HepG2 (cell line): Measurements from ENCODE around the gene PIP4K2C. TPM values are rescaled to one million over a fixed set of nuclear protein-coding genes. Genes with fewer than 3 reads are reported as not detected.

ENCODE experiments used
- ATAC-seq: fragments of 200-7000 bp; cut with Tn5 transposase; 3 replicates; pipeline ENCODE4 v1.9.1; 2020; ENCODE audit warnings: mild to moderate bottlenecking, moderate library complexity
- BruUV-seq: library from RNA; stranded (reverse); fragments of 400-500 nt; replicated peaks from 2 replicates; lab custom pipeline; 2021; lab: Mats Ljungman, UMichigan
- CTCF ChIA-PET: fragments of 300-600 bp; formaldehyde crosslinking; extraction: SDS; loops from one replicate; lab custom pipeline; 2021; ENCODE audit warnings: low total read pairs, inconsistent platforms, low intra/inter-chr PET ratio; lab: Yijun Ruan, JAX
- POLR2A ChIA-PET: fragments of 350-600 bp; sonication (Branson Sonifier 250); formaldehyde crosslinking; loops from one replicate; lab custom pipeline; 2020; ENCODE audit warnings: antibody characterized with exemption, inconsistent platforms; lab: Yijun Ruan, JAX
- DNase-seq: peaks from one replicate; pipeline ENCODE4 v3.0.0-alpha.2; 2015; ENCODE audit warnings: low spot score
- FAIRE-seq: peaks from 3 replicates; lab custom pipeline; 2011; peaks lifted over from hg19 to GRCh38; lab: Jason Lieb, UNC
- H2AFZ ChIP-seq: one replicate; pipeline ENCODE4 v1.6.1; 2011; ENCODE audit warnings: low read length, inconsistent platforms
- H3K27ac ChIP-seq: fragments of 300-600 bp; 3 replicates; pipeline ENCODE4 v1.8.0; 2011; ENCODE audit warnings: mixed run types, mild to moderate bottlenecking, mixed read lengths, low read length, inconsistent platforms; ENCODE audit not compliant: insufficient read depth; ENCODE audit errors: extremely low read length
- H3K27me3 ChIP-seq, 2 experiments: fragments of 200-600 bp in 1 of 2; 2 replicates in 1 of 2; 3 replicates in 1 of 2; pipeline versions ENCODE4 v1.6.0 to v1.8.0; 2011; ENCODE audit warnings: low read length in 2 of 2, mild to moderate bottlenecking in 2 of 2, moderate library complexity in 2 of 2, inconsistent platforms in 1 of 2; ENCODE audit not compliant: insufficient read depth in 2 of 2, control insufficient read depth in 1 of 2
- H3K36me3 ChIP-seq, 2 experiments: fragments of 200-600 bp in 1 of 2; replicated peaks in 1 of 2; 2 replicates in 1 of 2; 3 replicates in 1 of 2; pipeline versions ENCODE4 v1.5.1 to v1.8.0; 2011; ENCODE audit warnings: low read length in 2 of 2, inconsistent platforms in 1 of 2; ENCODE audit not compliant: insufficient read depth in 2 of 2, control insufficient read depth in 1 of 2
- H3K4me1 ChIP-seq: 2 replicates; pipeline ENCODE4 v1.5.1; 2012; ENCODE audit warnings: low read length, inconsistent platforms; ENCODE audit not compliant: insufficient read depth
- H3K4me2 ChIP-seq: 2 replicates; pipeline ENCODE4 v1.6.0; 2011; ENCODE audit warnings: low read depth, low read length, inconsistent platforms
- H3K4me3 ChIP-seq, 3 experiments: fragments of 200-600 bp in 1 of 3; sonication (generic), shearing (Covaris generic) in 1 of 3; replicated peaks in 1 of 3; 2 replicates each; pipeline ENCODE4 v1.5.1; 2011 to 2016; ENCODE audit warnings: low read length in 3 of 3, inconsistent platforms in 2 of 3, low read depth in 2 of 3, mild to moderate bottlenecking in 2 of 3, control low read depth in 1 of 3, mixed read lengths in 1 of 3; ENCODE audit not compliant: insufficient read depth in 1 of 3
- H3K79me2 ChIP-seq: one replicate; pipeline ENCODE4 v1.6.1; 2011; ENCODE audit warnings: low read length, inconsistent platforms; ENCODE audit not compliant: insufficient read depth
- H3K9ac ChIP-seq: 2 replicates; pipeline ENCODE4 v1.6.0; 2011; ENCODE audit warnings: mild to moderate bottlenecking, low read depth, low read length, inconsistent platforms; ENCODE audit not compliant: insufficient read depth
- H3K9me3 ChIP-seq: 2 replicates; pipeline ENCODE4 v1.5.1; 2012; ENCODE audit warnings: mild to moderate bottlenecking, low read length
- H4K20me1 ChIP-seq: 2 replicates; pipeline ENCODE4 v1.6.0; 2011; ENCODE audit warnings: inconsistent platforms, mild to moderate bottlenecking, low read length, moderate library complexity; ENCODE audit not compliant: insufficient read depth
- ATAD3A ChIP-seq: sonication (generic); formaldehyde crosslinking; IDR thresholded peaks from 2 replicates; pipeline ENCODE4 v1.4.0; 2020; ENCODE audit warnings: missing genetic modification reagents
- ATF4 ChIP-seq, 2 experiments: fragments of 450-650 bp in 1 of 2; sonication (generic) in 1 of 2; formaldehyde crosslinking; IDR thresholded peaks; 2 replicates each; pipeline versions ENCODE4 v1.5.0 to v1.8.0; 2020 to 2022; ENCODE audit warnings: mild to moderate bottlenecking in 1 of 2, missing genetic modification reagents in 1 of 2
- CEBPG ChIP-seq: IDR thresholded peaks from 2 replicates; pipeline ENCODE4 v1.6.1; 2016
- ELF4 ChIP-seq: sonication (generic); formaldehyde crosslinking; IDR thresholded peaks from 2 replicates; pipeline ENCODE4 v1.5.0; 2020; ENCODE audit warnings: missing genetic modification reagents, mild to moderate bottlenecking, moderate library complexity, borderline replicate concordance
- FIP1L1 ChIP-seq: fragments of 200-400 bp; formaldehyde crosslinking; IDR thresholded peaks from 2 replicates; pipeline ENCODE4 v1.6.1; 2018; ENCODE audit warnings: low read depth, mild to moderate bottlenecking, low read length, moderate library complexity, borderline replicate concordance; ENCODE audit not compliant: insufficient read depth
- FOXJ3 ChIP-seq: sonication (generic); formaldehyde crosslinking; IDR thresholded peaks from 2 replicates; pipeline ENCODE4 v1.4.0; 2020; ENCODE audit warnings: missing genetic modification reagents, mild to moderate bottlenecking, borderline replicate concordance
- JUNB ChIP-seq: sonication (generic); formaldehyde crosslinking; IDR thresholded peaks from 2 replicates; pipeline ENCODE4 v1.8.0; 2022; ENCODE audit warnings: missing genetic modification reagents, mild to moderate bottlenecking, borderline replicate concordance
- MAF1 ChIP-seq: sonication (generic); formaldehyde crosslinking; IDR thresholded peaks from 2 replicates; pipeline ENCODE4 v1.5.0; 2020; ENCODE audit warnings: missing genetic modification reagents, borderline replicate concordance
- MAFG ChIP-seq: sonication (generic); formaldehyde crosslinking; IDR thresholded peaks from 2 replicates; pipeline ENCODE4 v1.5.1; 2020; ENCODE audit warnings: mild to moderate bottlenecking, missing genetic modification reagents
- MED1 ChIP-seq: sonication (generic); formaldehyde crosslinking; IDR thresholded peaks from 2 replicates; pipeline ENCODE4 v1.4.0; 2020; ENCODE audit warnings: missing genetic modification reagents
- POLR2A ChIP-seq, 2 experiments: IDR thresholded peaks; 2 replicates each; pipeline ENCODE4 v1.6.1; 2011; ENCODE audit warnings: low read depth in 2 of 2, low read length in 2 of 2, mild to moderate bottlenecking in 1 of 2, moderate library complexity in 1 of 2; ENCODE audit not compliant: insufficient read depth in 1 of 2
- POLR2AphosphoS2 ChIP-seq: IDR thresholded peaks from 2 replicates; pipeline ENCODE4 v1.6.1; 2011; ENCODE audit warnings: low read depth, low read length, improper control_type of control experiment
- SIX1 ChIP-seq: sonication (generic); formaldehyde crosslinking; IDR thresholded peaks from 2 replicates; pipeline ENCODE4 v1.4.0; 2020; ENCODE audit warnings: missing genetic modification reagents, borderline replicate concordance
- SKI ChIP-seq: fragments of 450-650 bp; IDR thresholded peaks from one replicate; pipeline ENCODE4 v1.6.1; 2018; ENCODE audit warnings: mild to moderate bottlenecking; ENCODE audit not compliant: partially characterized antibody
- TBX2 ChIP-seq: sonication (generic); formaldehyde crosslinking; IDR thresholded peaks from 2 replicates; pipeline ENCODE4 v1.5.0; 2020; ENCODE audit warnings: missing genetic modification reagents, mild to moderate bottlenecking, borderline replicate concordance
- THAP11 ChIP-seq: IDR thresholded peaks from 2 replicates; pipeline ENCODE4 v1.6.1; 2016; ENCODE audit warnings: missing biosample characterization, missing genetic modification reagents
- USF2 ChIP-seq, 2 experiments: sonication (generic) in 1 of 2; formaldehyde crosslinking in 1 of 2; IDR thresholded peaks; 2 replicates each; pipeline versions ENCODE4 v1.5.1 to v1.6.1; 2011 to 2020; ENCODE audit warnings: borderline replicate concordance in 1 of 2, low read depth in 1 of 2, low read length in 1 of 2, mild to moderate bottlenecking in 1 of 2, missing genetic modification reagents in 1 of 2, moderate library complexity in 1 of 2
- ZNF12 ChIP-seq: sonication (generic); formaldehyde crosslinking; IDR thresholded peaks from 2 replicates; pipeline ENCODE4 v1.5.0; 2020; ENCODE audit warnings: missing genetic modification reagents
- ZNF230 ChIP-seq: sonication (generic); formaldehyde crosslinking; IDR thresholded peaks from 2 replicates; pipeline ENCODE4 v1.4.0; 2020; ENCODE audit warnings: mild to moderate bottlenecking, missing genetic modification reagents
- ZNF335 ChIP-seq: sonication (generic); formaldehyde crosslinking; IDR thresholded peaks from 2 replicates; pipeline ENCODE4 v1.4.0; 2020; ENCODE audit warnings: missing genetic modification reagents
- WGBS: methylation state at CpG from one replicate; pipeline ENCODE4 v1.1.6; 2017; ENCODE audit warnings: low lambda C conversion rate; 5-methylcytosine and 5-hydroxymethylcytosine counted together
- in situ Hi-C: cut with HindIII; loops from 2 replicates; pipeline ENCODE4 v1.10.0; 2017; ENCODE audit warnings: low pct_unique_long_range_greater_than_20kb; ENCODE audit not compliant: extremely low pct_ligation_motif_present
- intact Hi-C: fragments of 100-400 bp; cut with micrococcal nuclease; formaldehyde crosslinking; loops from one replicate; pipeline ENCODE4 v1.10.0; 2022; ENCODE audit not compliant: unreplicated experiment
- polyA plus RNA-seq, 8 experiments: library from polyadenylated mRNA; depleted of rRNA in 3 of 8; stranded (reverse) in 7 of 8; unstranded in 1 of 8; fragments of >200 nt; fragmentation: Illumina TruSeq in 4 of 8; extraction: Trizol in 4 of 8; gene quantifications; 2 replicates each; pipeline versions ENCODE4 v1.2.1 to v1.2.3, GENCODE V29; 2011 to 2016; ENCODE audit warnings: low read depth in 4 of 8, missing spikeins in 1 of 8, mixed read lengths in 1 of 8; ENCODE audit not compliant: insufficient read depth in 1 of 8
- total RNA-seq, 5 experiments: library from RNA; depleted of rRNA; stranded (reverse); fragments of >200 nt; fragmentation: Illumina TruSeq; extraction: Trizol; gene quantifications; 2 replicates each; pipeline ENCODE4 v1.2.3, GENCODE V29; 2016; ENCODE audit warnings: low read depth in 1 of 5

Gene PIP4K2C
- total and polyA plus RNA-seq, 2 of the 13 experiments (the other 11 are each of a cell fraction or from before 2014, with no cell fraction given) = 23.3 to 26.4 TPM

GRCh38 chr12:57548013-57548315 is 43.0 kb upstream of the PIP4K2C start:
- no peak overlapping the region for H2AFZ ChIP-seq

More at GRCh38 chr12:57548013-57548315, 43.0 kb upstream of the PIP4K2C start:
- peaks cover 20% of the 10 kb centered on the region for H3K79me2 ChIP-seq
- H3K4me2 ChIP-seq = no peak overlapping the region
- peaks cover 1 to 27% of the 10 kb centered on the region in 2 experiments; a peak in 3 of 5 replicates for H3K27me3 ChIP-seq
- POLR2A ChIA-PET = interaction anchor here (1.0 kb wide), 1 partner anchor 29 kb away, joined by 3 read pairs; no protein-coding TSS in a partner anchor
- WGBS = 75% methylated on average over 2 of the region's 2 CpGs
- intact Hi-C loops (no loop called here), in situ Hi-C loops (no loop called here)
- H3K9ac ChIP-seq = no peak overlapping the region
- no peak overlapping the region for H3K27ac ChIP-seq
- no peak for ATAC-seq
- H3K4me1 ChIP-seq = peaks cover 61% of the 10 kb centered on the region
- FAIRE-seq = no peak
- H4K20me1 ChIP-seq = no peaks in the 10 kb centered on the region
- TF ChIP-seq MAFG (CRISPR knock-in tag) (no peak), THAP11 (CRISPR knock-in tag) (no peak), TBX2 (CRISPR knock-in tag) (no peak), FOXJ3 (CRISPR knock-in tag) (no peak), ATAD3A (CRISPR knock-in tag) (no peak), ZNF335 (CRISPR knock-in tag) (no peak), POLR2AphosphoS2 (no peak), SIX1 (CRISPR knock-in tag) (no peak), SKI (no peak), CEBPG (no peak), ATF4 (CRISPR knock-in tag; IDR thresholded peaks at IDR 0.05) (no peak), ZNF230 (no peak), MAF1 (no peak), JUNB (CRISPR knock-in tag) (no peak), POLR2A (IDR thresholded peaks at IDR 0.05; ENCODE audit: insufficient read depth in 1 of 2, low read depth in 2 of 2, low read length in 2 of 2) (no peak), FIP1L1 (no peak), USF2 (IDR thresholded peaks at IDR 0.05; ENCODE audit: low read depth, low read length) (no peak), USF2 (CRISPR knock-in tag; IDR thresholded peaks at IDR 0.05; ENCODE audit: borderline replicate concordance) (no peak), ZNF12 (no peak), MED1 (CRISPR knock-in tag) (no peak), ELF4 (CRISPR knock-in tag) (no peak)
- no peaks in the 10 kb centered on the region for H3K36me3 ChIP-seq
- H3K9me3 ChIP-seq = no peaks in the 10 kb centered on the region
- H3K4me3 ChIP-seq = no peak overlapping the region
- BruUV-seq = no TSS peak
- CTCF ChIA-PET = no interaction called here
- no peak for DNase-seq
